ENCODE data around the gene EVA1A.

EVA1A gene

DNA sequence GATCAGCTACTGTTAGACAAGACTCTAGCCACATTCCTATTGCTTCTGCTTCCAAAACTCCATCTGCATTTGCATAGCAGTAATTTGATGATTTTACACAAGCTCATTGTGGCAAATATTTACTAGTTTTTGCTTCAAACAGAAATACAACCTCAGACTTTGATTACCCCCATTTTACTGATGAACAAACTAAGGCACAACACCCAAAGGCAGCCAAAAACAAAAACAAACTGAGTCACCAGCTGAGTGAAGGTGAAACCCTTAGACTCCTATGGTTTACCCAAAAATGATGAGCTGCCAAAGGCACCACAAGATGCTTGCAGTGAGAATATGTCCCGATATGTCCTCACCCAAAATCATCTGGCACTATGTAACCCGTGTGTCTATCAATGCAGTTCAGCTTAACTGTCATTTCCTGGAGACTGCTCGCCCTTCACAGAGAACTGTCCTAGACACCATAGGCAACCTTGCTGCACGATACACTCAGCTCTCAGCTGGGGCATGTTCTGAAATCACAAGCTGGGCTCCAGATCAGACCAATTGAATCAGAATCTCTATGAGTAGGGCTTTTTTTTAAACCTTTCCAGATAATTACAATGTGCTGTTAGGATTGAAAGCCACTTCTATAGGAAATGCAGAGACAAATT lies 4.1 kb upstream of the EVA1A start:
- in situ Hi-C loops (cut with MboI; ENCODE audit: low sequenced_read_pairs): no loop called here

DNA sequence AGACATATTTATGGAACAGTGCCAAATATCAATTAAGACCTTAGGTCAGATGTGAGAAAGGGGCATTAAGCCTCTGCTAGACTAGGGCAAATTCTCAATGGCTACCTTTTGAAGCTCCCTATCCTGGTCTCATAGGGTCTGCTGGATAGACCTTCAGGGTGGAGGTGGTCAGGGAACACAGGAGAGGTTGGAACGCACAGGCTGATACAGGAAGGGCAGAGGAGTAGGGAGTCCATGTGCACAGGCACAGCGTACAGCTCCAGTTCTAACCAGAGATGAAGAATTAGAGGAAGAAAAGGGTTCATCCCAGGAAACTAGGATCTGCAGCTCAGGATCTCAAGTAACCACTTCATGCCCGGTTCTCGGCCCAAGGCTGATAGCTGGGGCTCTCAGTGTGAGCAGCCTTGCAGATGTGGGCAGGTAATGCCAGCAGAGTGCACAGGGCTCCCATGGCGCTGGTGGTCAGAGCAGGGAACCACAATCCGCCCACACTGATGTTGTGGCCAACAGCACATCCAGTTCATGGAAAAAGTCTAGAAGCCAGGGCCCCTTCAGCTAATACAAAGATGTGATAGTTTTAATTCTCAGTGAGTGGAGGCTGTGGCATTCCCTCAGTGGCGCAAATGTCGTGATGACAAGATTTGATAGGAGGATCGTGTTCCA lies 3.4 kb upstream of the EVA1A start:
- in situ Hi-C loops (cut with MboI; ENCODE audit: low sequenced_read_pairs): no loop called here

DNA sequence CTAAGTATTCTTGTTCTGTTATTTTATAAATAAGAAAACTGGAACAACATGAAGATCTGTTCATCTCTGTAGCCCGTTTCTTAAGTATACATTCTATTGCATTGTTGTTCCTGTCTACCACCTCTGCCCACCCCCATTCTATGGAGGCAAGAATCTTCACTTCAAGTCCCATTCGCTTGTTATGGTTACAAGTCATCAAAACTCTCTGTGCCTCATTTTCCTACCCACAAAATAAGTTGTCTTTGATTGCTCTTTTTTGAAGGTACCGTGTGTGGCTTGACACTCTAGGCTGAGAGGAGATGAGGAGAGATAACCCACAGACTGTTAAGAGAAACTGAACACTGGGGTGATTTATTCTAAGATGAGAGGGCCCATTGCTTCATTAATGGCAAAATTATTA lies 2.9 kb upstream of the EVA1A start:
- in situ Hi-C loops (cut with MboI; ENCODE audit: low sequenced_read_pairs): no loop called here

DNA sequence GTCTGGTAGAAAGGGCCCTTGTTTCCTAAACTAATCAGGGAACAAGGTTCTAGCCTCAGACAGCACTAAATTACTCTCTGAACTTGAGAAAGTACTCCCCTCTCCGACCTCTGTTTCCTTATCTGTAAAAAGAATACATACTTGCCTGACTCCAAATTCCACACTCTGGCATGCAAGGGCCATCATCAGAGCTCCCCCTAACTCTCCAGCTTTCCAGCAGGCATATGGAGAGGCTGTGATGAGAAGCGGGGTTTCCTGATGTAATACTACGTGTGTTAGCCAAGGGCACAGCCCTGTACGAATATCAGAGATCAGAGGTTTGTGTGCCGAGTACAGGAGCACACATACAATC lies 1.8 kb upstream of the EVA1A start:
- in situ Hi-C loops (cut with MboI; ENCODE audit: low sequenced_read_pairs): no loop called here

DNA sequence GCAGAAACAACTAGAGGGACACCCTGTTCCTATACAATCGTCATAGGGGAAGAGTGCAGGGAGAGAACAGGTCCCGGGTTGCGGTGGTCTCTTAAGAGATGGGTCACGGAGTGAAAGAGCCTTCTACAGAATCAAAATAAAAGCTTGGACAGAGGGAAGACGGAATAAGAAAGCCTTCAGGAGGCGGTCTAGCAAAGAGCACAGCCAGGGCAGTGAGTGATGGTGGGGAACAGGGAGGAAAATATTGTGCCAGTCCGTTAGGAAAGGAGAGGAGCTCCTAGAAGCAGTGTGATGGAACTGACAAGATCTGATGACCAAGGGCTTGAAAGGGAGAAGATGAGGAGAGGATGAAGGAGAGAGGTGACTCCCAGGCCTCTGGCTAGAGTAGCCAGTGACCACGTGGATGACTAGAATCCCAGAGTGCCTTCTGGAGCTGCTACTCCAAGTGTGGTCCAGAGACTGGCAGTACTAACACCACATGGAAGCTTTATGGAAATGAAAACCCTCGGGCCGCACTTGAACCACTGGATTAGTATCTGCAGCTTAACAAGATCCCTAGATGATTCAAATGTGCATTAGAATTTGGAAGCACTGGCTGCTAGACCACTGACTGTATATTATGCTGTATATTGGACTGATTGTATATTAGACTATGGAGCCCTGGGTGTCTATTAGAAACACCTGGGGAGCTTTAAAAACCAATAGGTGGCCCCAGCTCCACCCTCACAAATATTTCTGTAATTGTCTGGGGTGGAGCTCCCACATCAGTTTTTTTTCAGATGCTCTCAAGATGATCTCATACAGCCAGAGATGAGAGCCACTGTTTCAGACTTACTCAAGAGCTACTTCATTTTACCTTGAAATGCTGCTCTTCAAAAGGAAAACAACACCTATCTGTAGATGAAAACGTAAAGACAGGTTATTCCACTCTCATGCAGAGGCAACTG lies 1.1 kb upstream of the EVA1A start:
- in situ Hi-C loops (cut with MboI; ENCODE audit: low sequenced_read_pairs): no loop called here

DNA sequence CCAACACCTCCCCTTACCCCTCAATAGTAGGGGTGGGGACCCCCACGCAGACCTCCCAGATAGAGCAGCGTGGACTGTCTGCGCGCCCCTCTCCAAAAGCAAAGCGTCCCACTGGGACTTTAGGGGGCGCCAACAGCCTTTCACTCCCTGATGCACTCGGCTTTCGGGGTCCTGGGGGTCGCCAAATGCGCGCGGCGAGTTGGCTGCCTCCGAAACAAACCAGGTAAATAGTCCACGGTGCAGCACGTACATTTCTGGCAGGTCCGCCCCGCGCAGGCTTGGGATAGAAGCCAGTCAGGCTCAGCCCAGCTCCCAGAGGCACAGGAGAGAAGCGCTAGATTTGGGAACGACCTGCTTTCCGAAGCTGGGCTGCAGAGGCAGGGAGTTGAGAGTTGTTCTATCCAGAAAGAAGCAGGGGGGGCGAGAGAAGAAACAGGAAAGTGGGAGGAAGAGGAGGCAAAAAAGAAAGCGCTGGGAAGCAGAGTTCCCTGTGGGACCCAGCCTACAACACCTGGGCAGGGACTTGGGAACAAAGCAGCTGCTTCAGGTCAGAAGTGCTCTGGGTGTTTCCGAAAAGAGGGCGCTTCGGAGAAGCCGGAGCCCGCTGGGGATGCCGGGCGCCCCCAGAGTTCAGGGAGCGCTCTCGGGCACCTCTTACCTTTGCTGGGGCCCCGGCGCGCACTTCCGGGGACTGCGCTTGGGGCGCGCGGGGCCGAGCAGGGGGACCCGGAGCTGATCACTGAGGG lies 544 bp downstream of the EVA1A start:
- in situ Hi-C loops (cut with MboI; ENCODE audit: low sequenced_read_pairs): no loop called here

DNA sequence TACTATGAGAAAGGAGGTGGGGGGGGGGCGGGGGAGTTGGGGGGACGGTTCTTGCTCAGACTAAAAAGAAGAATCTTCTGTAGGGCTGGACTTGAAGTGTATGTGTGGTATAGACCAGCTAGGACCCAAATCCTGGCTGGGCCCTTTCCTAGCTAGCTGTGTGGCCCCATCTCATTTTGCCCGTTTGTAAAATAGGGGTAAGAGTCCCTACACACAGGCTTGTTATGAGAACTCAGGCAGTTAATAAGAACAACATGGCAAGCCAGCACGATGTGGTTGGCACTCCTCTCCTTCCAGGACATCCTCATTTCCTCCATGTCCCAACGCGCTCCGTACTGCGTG lies 1.1 kb downstream of the EVA1A start:
- in situ Hi-C loops (cut with MboI; ENCODE audit: low sequenced_read_pairs): no loop called here

DNA sequence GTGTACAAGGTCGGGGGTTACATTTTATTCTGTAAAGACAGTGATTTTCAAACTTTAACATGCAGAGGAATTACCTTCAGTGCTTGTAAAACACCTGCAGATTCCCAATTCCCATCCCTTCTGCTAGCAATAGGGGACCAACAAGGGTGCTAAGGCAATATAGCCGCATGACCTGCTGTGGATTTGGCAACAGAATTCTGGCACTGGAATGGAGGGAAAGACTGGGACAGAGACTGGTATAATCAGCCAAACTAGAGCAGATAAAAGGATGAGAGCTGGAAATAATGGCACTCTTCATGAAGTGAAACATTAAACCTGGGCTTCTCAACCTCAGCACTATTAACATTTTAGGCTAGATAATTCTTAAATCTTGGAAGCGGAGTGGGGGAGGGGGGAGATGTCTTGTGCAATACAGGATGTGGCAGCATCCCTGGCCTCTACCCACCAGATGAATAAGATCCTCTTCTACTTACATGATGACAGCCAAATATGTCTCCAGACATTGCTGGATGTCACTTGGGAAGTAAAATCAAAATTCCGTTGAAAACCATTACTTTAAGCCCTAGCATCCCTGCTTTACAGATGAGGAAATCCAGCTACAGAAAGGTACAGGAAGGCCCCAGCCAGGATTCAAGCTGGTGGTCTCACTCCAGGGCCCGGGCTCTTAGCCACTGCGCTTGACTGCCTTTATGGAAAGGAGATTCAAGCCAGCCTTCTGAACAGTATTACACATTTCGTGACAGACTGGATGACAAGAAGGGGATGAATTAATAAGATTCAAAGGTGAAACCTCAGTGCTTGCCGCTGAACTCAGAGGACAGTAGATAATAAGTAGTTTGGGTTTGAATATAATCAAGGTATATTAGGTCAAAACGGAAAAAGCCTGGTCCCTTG lies 1.7 kb downstream of the EVA1A start:
- in situ Hi-C loops (cut with MboI; ENCODE audit: low sequenced_read_pairs): no loop called here

DNA sequence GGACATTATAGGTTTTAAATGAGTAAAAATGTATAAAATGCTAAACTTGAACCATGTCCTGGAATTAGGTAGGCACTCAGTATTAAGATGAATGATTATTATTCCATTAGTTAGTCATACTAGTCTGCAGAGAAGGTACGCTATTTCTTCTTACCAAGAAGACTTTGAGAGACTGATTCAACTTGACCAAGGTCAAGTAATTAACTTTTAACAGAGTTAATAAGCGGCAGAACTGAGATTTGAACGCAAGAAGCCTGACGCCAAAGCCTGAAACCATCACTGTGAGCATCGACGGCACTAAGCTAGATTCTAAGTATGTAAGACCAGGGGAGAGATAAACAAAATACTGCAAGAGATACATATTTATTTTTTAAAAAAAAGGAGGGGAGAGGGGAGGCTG lies 2.6 kb downstream of the EVA1A start:
- in situ Hi-C loops (cut with MboI; ENCODE audit: low sequenced_read_pairs): no loop called here

DNA sequence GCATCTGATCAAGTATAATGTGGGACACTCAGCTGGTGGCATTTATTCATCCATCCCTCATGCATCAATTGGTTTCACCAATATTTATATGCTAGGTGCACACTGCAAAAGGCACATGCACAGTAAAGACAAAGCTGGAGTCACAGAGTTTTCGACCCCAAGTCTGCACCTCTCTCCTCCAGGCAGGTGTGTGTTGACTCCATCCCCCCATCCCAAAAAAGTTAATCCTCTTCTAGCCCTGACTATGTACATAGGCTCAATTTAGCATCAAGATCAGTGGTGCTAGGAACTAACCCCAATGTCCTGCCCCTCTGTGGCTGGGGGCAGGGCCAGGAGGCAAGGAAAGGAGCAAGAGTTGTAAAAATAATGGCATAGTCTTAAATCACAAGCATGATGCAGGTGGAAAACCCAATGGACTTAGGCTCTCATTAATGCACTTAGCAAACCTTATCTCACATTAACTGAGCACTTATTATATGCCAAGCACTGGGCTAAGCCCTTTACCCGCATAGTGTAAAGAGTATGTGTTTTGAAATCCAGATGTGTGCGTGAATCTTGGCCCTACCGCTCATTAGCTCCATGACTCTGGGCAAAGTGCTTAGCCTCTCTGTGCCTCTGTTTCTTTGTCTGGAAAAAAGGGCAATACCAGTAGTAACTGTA lies 3.1 kb downstream of the EVA1A start:
- in situ Hi-C loops (cut with MboI; ENCODE audit: low sequenced_read_pairs): no loop called here

DNA sequence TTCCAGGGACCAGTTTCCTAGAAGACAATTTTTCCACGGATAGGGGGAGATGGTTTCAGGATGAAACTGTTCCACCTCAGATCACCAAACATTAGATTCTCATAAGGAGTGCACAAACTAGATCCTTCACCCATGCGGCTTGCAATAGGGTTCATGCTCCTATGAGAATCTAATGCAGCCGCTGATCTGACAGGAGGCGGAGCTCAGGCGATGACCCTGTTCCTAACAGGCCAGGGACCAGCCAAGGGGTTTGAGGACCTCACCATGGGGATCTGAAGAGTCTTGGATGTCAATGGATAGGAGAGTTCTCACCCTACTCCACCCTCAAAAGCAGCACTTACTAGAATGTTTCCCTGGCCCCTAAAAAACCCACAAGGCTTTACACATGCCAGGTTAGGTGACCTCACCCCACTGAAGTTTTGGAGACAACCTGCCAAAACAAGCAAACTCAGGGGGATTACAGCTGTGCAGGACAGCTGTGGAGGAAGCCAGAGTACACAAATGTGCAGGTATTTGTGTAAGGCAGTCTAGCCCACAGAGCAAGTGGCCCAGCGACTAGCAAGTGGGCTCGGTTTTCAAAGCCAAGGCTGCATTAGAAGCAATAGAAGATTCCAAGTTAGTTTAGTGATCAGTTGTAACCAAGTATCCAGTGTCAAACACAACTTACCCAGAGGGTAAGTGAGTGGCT lies 3.9 kb downstream of the EVA1A start:
- in situ Hi-C loops (cut with MboI; ENCODE audit: low sequenced_read_pairs): no loop called here

DNA sequence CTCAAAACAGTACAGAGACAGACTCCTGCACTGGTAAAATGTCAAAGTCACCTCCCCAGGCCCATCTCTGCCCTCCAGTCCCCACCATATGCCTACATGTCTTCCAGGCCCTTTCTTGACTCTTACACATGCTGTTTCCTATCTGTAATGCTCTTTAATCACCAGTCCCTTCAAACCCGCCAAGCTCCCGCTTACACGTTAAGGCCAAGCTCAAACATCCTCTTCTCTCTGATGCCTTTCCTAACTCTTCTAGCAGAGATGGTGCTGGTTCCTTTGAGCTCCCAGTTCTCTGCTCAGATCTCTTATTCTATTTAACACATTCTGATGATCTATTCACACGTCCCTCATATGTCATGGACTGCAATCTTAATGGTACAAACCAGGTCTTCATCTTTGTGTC lies 5.0 kb downstream of the EVA1A start:
- in situ Hi-C loops (cut with MboI; ENCODE audit: low sequenced_read_pairs): no loop called here

DNA sequence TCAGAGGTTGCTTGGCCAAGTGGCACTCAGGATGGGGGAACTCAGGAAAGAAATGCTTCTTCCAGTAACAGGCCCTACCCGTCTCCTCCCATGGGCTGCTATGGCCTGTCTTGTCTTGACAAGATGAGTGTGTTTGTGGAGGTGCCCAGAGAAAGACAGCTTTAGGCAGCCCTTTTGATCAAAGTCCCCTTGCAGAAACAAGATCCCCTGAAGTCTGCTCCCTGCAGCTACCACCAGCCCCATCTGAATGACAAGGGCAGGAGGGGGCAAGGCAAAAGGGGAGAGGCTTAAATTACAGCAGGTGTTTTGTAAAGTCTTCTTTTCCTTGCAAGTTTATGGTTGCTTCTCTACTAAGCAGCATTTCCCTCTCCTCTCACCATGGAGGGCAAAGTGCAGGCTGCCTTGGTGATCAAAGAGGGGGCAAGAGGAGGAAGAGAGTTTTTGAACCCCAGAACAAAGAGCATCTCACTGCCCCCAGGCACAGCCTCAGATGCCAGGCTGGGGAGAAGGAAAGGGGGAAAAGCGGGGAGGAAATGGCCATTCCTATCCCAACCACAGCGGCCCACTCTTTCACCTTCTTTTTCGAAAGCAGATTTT lies 6.7 kb downstream of the EVA1A start:
- in situ Hi-C loops (cut with MboI; ENCODE audit: low sequenced_read_pairs): no loop called here

DNA sequence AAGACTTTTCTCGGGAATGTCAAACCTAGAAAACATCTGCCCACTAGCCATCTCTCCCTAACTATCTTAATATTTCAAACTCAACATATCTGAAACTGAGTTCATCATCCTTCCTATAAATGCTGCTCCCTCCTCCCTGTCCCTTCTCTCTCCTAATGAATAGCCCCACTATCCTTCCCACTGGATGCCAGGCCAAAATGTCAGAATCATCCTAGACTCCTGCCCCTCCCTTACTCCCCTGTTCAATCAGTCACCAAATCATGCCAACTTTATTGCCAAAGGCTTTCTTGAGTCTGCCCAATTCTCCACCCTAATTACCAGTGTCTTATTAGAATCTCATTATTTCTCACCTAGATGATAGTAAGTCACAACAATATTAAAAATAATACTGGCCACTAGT lies 8.5 kb downstream of the EVA1A start:
- in situ Hi-C loops (cut with MboI; ENCODE audit: low sequenced_read_pairs): no loop called here

DNA sequence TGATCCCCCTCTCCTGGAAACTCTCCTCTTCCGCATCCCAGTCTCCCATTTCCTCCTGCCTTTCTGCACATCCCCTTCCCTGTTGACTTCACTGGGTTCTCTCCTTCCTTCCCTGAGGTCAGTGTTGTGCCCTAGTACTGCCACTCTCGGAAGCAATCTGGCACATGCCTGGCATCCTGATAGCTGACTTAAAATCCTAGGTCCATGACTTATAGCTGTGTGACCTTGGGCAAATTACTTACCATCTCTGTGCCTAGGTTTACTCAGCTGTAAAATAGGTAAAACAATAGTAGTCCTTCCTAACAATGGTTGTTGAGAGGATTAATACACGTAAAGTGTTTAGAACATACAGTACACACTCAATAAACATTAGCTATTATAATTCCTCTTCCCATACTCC lies 9.3 kb downstream of the EVA1A start:
- in situ Hi-C loops (cut with MboI; ENCODE audit: low sequenced_read_pairs): no loop called here

DNA sequence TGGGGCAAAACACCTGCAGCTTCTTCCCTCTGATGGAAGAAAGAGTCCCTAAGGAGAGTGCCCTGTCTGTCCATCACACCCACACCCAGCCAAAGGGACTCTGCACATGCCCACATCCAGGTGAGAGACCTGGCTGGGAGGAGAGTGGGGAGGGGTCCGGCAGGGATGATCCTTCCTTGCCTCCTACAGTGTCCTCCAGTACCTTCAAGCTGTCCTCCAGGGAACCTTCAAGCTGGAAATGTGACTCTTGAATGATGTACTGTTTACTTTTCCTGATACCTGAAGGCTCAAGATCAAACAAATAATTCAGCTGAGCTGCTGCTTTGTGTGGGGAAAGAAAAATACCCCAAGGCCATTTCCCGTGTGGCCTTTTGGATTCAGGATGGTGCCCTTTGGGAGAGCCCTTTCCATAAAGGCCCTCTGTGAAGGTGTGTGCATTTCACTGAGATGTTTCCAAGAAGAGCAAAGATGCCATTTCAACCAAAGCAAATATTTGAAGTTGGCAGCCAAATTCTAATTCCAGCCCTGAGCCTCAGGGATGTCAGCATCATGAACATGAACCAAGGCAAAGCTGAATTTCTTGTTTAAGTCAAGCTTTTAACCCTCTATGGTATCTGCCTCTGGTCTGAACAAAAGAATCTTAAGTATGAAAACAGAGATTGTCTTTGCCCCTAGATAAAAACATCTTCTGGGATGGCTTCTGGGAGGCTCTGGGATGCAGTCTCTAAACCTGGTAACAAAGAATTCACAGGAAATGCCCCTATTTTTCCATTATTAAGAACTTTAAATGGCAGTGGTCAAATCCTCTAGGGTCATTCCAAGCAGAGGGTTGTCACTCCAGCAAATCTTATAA lies 11.1 kb downstream of the EVA1A start:
- in situ Hi-C loops (cut with MboI; ENCODE audit: low sequenced_read_pairs): no loop called here

DNA sequence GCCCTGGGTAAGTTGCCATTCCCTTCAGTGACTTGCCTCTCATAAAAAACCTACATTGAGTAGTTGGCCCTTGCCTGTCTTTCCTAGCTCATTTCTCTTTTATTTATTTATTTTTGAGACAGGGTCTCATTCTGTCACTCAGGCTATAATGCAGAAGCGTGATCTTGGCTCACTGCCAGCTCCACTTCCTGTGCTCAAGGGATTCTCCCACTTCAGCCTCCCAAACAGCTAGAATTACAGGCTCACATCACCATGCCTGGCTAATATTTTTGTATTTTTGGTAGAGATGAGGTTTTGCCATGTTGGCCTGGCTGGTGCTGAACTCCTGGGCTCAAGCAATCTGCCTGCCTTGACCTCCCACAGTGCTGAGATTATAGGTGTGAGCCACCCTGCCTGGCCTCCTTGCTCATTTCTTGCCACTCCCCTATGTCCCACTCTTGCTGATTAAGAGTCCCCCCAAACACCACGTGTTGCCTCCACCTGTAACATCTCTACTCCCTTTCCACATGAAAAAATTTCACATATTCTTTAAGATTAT lies 12.6 kb downstream of the EVA1A start:
- in situ Hi-C loops (cut with MboI; ENCODE audit: low sequenced_read_pairs): no loop called here
